Ascending aorta (tissue), 2 donors: ENCODE measurements around the gene ARMH2. TPM values are rescaled to one million over a fixed set of nuclear protein-coding genes. Genes with fewer than 3 reads are reported as not detected.

Experiments used
- DNase-seq, 2 donors: peaks; one replicate each; pipeline ENCODE4 v3.0.0-alpha.2; 2019; ENCODE audit warnings: low spot score in 2 of 2
- H3K27ac ChIP-seq, 2 donors: fragments of 200-600 bp; sonication (generic); one replicate each; pipeline ENCODE4 v1.5.1; 2016 to 2017; ENCODE audit warnings: mild to moderate bottlenecking in 1 of 2
- H3K27me3 ChIP-seq: fragments of 200-600 bp; sonication (generic); one replicate; pipeline ENCODE4 v1.5.1; 2017
- H3K36me3 ChIP-seq, 2 donors: fragments of 200-600 bp; sonication (generic); one replicate each; pipeline ENCODE4 v1.5.1; 2016
- H3K4me1 ChIP-seq, 2 donors: fragments of 200-600 bp; sonication (generic); one replicate each; pipeline ENCODE4 v1.5.1; 2016 to 2017; ENCODE audit warnings: mild to moderate bottlenecking in 1 of 2
- H3K4me3 ChIP-seq, 2 donors: fragments of 200-600 bp; sonication (generic); one replicate each; pipeline ENCODE4 v1.5.1; 2016 to 2017; ENCODE audit warnings: mild to moderate bottlenecking in 1 of 2
- H3K9me3 ChIP-seq, 2 donors: fragments of 200-600 bp; sonication (generic); one replicate each; pipeline ENCODE4 v1.5.1; 2016
- CTCF ChIP-seq, 3 experiments: fragments of 200-600 bp in 2 of 3; fragments of 450-650 bp in 1 of 3; sonication (generic) in 2 of 3; IDR thresholded peaks; one replicate each; pipeline ENCODE4 v1.5.1; 2016 to 2019; ENCODE audit warnings: antibody characterized with exemption in 3 of 3, mild to moderate bottlenecking in 1 of 3, moderate library complexity in 1 of 3
- intact Hi-C: fragments of 100-400 bp; cut with DNase I; formaldehyde crosslinking; loops from one replicate; pipeline ENCODE4 v1.15.1; 2023
- total RNA-seq: library from RNA; depleted of rRNA; stranded (reverse); fragments of >200 nt; gene quantifications from one replicate; pipeline ENCODE4 v1.1.0, GENCODE V29; 2016

Gene ARMH2
- not detected for total RNA-seq

DNA sequence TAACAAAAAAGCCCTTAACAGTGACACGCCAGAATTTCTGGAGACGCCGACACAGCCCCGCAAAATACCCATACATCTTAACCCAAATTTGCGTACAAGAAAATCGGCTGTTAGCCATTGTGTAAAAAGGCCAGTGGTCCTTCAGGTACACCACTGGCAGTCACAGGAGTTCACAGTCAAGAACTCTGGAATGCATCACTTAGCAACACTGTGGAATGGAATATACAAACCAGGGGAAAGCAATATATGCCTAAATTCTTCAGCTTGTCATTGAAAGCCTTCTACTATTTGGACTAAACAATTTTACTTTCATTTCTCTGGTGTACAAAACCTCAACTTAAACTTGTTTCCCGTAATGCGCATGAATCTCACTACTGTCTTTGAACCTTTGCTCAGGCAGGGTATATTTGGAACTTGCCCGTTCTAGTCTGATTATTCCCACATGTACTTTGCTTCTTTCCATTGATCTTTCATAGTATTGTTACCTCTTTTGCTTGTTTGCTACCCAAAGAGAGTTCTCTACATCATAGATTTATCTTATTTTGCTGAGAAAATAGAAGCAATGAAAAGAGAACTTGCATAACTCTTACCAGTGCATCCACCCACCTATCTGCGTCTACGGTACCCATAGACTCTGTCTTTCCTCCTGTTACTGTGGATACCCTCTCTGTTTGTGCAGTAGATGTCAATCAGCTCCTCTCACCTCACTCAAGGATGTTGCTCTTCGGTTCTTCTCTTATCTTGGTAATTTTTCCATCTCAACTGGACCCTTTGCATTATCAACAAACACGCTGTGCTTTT lies at the start of gene ARMH2:
TSS of gene ARMH2 (minus strand) at position 178 of the 801 bp plus-strand sequence. CDS start at position 118, 60 bp downstream.
- no peaks in the 10 kb centered on the region for H3K9me3 ChIP-seq
- intact Hi-C loops, result no loop called here
- no peak within 1 kb of the TSS for H3K4me3 ChIP-seq
- H3K4me1 ChIP-seq, result no peaks in the 10 kb centered on the region
- no peaks in the 10 kb centered on the region for H3K27me3 ChIP-seq
- H3K36me3 ChIP-seq, result no peaks in the 10 kb centered on the region
- no peak for TF ChIP-seq CTCF (IDR thresholded peaks at IDR 0.05)
- no peak for DNase-seq
- no peak within 1 kb of the TSS for H3K27ac ChIP-seq

DNA sequence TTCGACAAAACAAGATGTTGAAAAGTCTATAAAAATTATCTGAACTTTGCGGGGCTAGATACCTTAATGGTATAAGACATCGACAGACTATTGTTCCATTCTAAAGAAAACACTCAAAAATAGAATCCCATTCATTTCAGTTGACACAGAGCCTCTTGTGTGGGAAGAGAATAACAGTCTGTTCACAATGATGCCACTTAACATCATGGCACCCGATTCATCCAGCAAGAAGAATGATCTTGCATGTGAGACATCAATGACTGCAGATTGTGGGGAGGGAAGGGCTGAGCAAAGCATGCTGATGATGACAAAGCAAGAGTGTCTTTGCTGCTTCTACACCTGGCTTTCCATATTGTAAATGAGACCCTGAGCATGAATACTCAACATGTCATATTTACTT lies 49.7 kb upstream of the ARMH2 start:
- TF ChIP-seq CTCF (IDR thresholded peaks at IDR 0.05), result no peak
- H3K27ac ChIP-seq, result no peak overlapping the region
- no peak for DNase-seq
- H3K27me3 ChIP-seq, result no peaks in the 10 kb centered on the region
- no peaks in the 10 kb centered on the region for H3K9me3 ChIP-seq
- H3K4me3 ChIP-seq, result no peak overlapping the region
- intact Hi-C loops, result no loop called here
- no peaks in the 10 kb centered on the region for H3K36me3 ChIP-seq
- H3K4me1 ChIP-seq, result peaks cover 0 to 3% of the 10 kb centered on the region in 2 donors

GRCh38 chr6:24847402-24847801 lies 48.7 kb upstream of the ARMH2 start:
- Histone ChIP-seq H3K27me3 (no peaks in the 10 kb centered on the region), H3K4me3 (no peak overlapping the region), H3K9me3 (no peaks in the 10 kb centered on the region), H3K36me3 (no peaks in the 10 kb centered on the region), H3K4me1 (peaks cover 0 to 3% of the 10 kb centered on the region in 2 donors), H3K27ac (no peak overlapping the region)
- no peak for TF ChIP-seq CTCF (IDR thresholded peaks at IDR 0.05)
- no peak for DNase-seq
- intact Hi-C loops, result no loop called here

DNA sequence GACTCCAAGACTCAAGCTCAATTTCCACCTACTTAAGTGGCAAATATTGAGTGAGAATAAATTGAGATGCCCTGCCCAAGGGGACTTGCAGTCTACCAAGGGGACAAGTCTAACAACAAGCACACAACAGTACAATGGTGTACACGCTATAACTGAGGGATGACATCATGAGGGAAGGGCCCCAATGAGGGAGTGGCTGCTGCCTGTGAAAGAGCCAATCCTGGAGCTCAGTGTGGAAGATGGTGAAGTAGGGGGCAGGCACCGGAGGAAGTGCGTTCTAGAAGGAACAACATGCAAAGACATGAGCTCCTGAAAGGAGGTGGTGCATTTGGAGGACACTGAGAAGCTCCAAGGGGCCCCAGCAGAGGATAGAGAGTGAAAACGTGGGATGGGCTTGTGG lies 46.9 kb upstream of the ARMH2 start:
- Histone ChIP-seq H3K4me1 (peaks cover 0 to 3% of the 10 kb centered on the region in 2 donors), H3K27ac (no peak overlapping the region), H3K4me3 (no peak overlapping the region), H3K9me3 (no peaks in the 10 kb centered on the region), H3K36me3 (no peaks in the 10 kb centered on the region), H3K27me3 (no peaks in the 10 kb centered on the region)
- intact Hi-C loops, result no loop called here
- DNase-seq, result no peak
- no peak for TF ChIP-seq CTCF (IDR thresholded peaks at IDR 0.05)

GRCh38 chr6:24844903-24845302 lies 46.2 kb upstream of the ARMH2 start:
- intact Hi-C loops, result no loop called here

More at GRCh38 chr6:24844903-24845302, 46.2 kb upstream of the ARMH2 start:
- Histone ChIP-seq H3K4me1 (peaks cover 0 to 3% of the 10 kb centered on the region in 2 donors), H3K27me3 (no peaks in the 10 kb centered on the region), H3K9me3 (no peaks in the 10 kb centered on the region), H3K36me3 (no peaks in the 10 kb centered on the region), H3K4me3 (no peak overlapping the region), H3K27ac (no peak overlapping the region)
- no peak for DNase-seq
- no peak for TF ChIP-seq CTCF (IDR thresholded peaks at IDR 0.05)
